ENCODE measurements around the gene NHS. TPM values are rescaled to one million over a fixed set of nuclear protein-coding genes. Genes with fewer than 3 reads are reported as not detected.

The NHS gene
- total RNA-seq, 4 donors from 2014 or later = 0.88 to 9.1 (median 2.5) TPM

- TF ChIP-seq CTCF (IDR thresholded peaks at IDR 0.05) (no peak), POLR2A (IDR thresholded peaks at IDR 0.05) (no peak)
- DNase-seq = peak in 2 of 3 donors; percentile 76 to 77
Measured at GRCh38 chrX:17547658-17548057, 172.7 kb downstream of the NHS start.

GRCh38 chrX:17549107-17549651 is 174.2 kb downstream of the NHS start:
- Histone ChIP-seq H3K36me3 (no peaks in the 10 kb centered on the region), H3K4me1 (no peaks in the 10 kb centered on the region), H3K4me3 (no peak overlapping the region), H3K9me3 (no peaks in the 10 kb centered on the region), H3K27me3 (no peaks in the 10 kb centered on the region), H3K27ac (no peak overlapping the region)
- TF ChIP-seq POLR2A (IDR thresholded peaks at IDR 0.05) (no peak), CTCF (IDR thresholded peaks at IDR 0.05) (no peak)
- no peak for DNase-seq

More at GRCh38 chrX:17547658-17548057, 172.7 kb downstream of the NHS start:
- no peaks in the 10 kb centered on the region for H3K36me3 ChIP-seq
- H3K9me3 ChIP-seq = no peaks in the 10 kb centered on the region
- H3K4me3 ChIP-seq = no peak overlapping the region
- no peaks in the 10 kb centered on the region for H3K27me3 ChIP-seq
- no peak overlapping the region for H3K27ac ChIP-seq
- H3K4me1 ChIP-seq = no peaks in the 10 kb centered on the region

GRCh38 chrX:17550011-17550410 is 175.0 kb downstream of the NHS start:
- Histone ChIP-seq H3K36me3 (no peaks in the 10 kb centered on the region), H3K27ac (no peak overlapping the region), H3K27me3 (no peaks in the 10 kb centered on the region), H3K4me1 (no peaks in the 10 kb centered on the region), H3K4me3 (no peak overlapping the region), H3K9me3 (no peaks in the 10 kb centered on the region)
- TF ChIP-seq CTCF (IDR thresholded peaks at IDR 0.05) (no peak), POLR2A (IDR thresholded peaks at IDR 0.05) (no peak)
- no peak for DNase-seq

GRCh38 chrX:17552044-17552650 is 177.1 kb downstream of the NHS start:
- no peaks in the 10 kb centered on the region for H3K27me3 ChIP-seq
- H3K4me1 ChIP-seq = no peaks in the 10 kb centered on the region
- H3K36me3 ChIP-seq = no peaks in the 10 kb centered on the region
- H3K4me3 ChIP-seq = no peak overlapping the region
- DNase-seq = no peak
- H3K27ac ChIP-seq = no peak overlapping the region
- TF ChIP-seq CTCF (IDR thresholded peaks at IDR 0.05) (no peak), POLR2A (IDR thresholded peaks at IDR 0.05) (no peak)
- H3K9me3 ChIP-seq = no peaks in the 10 kb centered on the region

- TF ChIP-seq POLR2A (IDR thresholded peaks at IDR 0.05) = no peak
- no peak for TF ChIP-seq CTCF (IDR thresholded peaks at IDR 0.05)
- Histone ChIP-seq H3K27me3 (no peaks in the 10 kb centered on the region), H3K9me3 (no peaks in the 10 kb centered on the region), H3K36me3 (no peaks in the 10 kb centered on the region), H3K4me3 (no peak overlapping the region), H3K27ac (no peak overlapping the region), H3K4me1 (no peaks in the 10 kb centered on the region)
- no peak for DNase-seq
Measured at GRCh38 chrX:17553469-17553868, 178.5 kb downstream of the NHS start.
